Effector CD4-positive, alpha-beta T cell (primary cell): ENCODE data around the gene SEPTIN8.

Experiments used
- DNase-seq: peaks from one replicate; pipeline ENCODE4 v3.0.0-alpha.2; 2020

Gene SEPTIN8

GRCh38 chr5:132764051-132764450 is 13.0 kb downstream of the SEPTIN8 start:
- DNase-seq: no peak

- no peak for DNase-seq
Measured at GRCh38 chr5:132763181-132764036, 13.6 kb downstream of the SEPTIN8 start.

GRCh38 chr5:132762246-132763000 is 14.6 kb downstream of the SEPTIN8 start:
- no peak for DNase-seq

GRCh38 chr5:132761321-132762240 is 15.5 kb downstream of the SEPTIN8 start:
- DNase-seq: no peak

- no peak for DNase-seq
Measured at GRCh38 chr5:132760601-132761317, 16.3 kb downstream of the SEPTIN8 start.

- DNase-seq: no peak
Measured at GRCh38 chr5:132760049-132760420, 17.0 kb downstream of the SEPTIN8 start.

GRCh38 chr5:132759114-132760048 is 17.7 kb downstream of the SEPTIN8 start:
- no peak for DNase-seq

GRCh38 chr5:132758451-132758850 is 18.6 kb downstream of the SEPTIN8 start:
- no peak for DNase-seq

GRCh38 chr5:132756542-132756941 is 20.5 kb downstream of the SEPTIN8 start:
- DNase-seq: no peak

GRCh38 chr5:132754947-132755346 is 22.1 kb downstream of the SEPTIN8 start:
- no peak for DNase-seq

GRCh38 chr5:132754111-132754510 is 22.9 kb downstream of the SEPTIN8 start:
- DNase-seq: no peak

GRCh38 chr5:132753135-132753987 is 23.7 kb downstream of the SEPTIN8 start:
- DNase-seq: no peak

GRCh38 chr5:132752581-132753125 is 24.4 kb downstream of the SEPTIN8 start:
- no peak for DNase-seq

GRCh38 chr5:132751971-132752580 is 25.0 kb downstream of the SEPTIN8 start:
- no peak for DNase-seq

GRCh38 chr5:132751444-132751843 is 25.6 kb downstream of the SEPTIN8 start:
- no peak for DNase-seq

GRCh38 chr5:132750471-132751230 is 26.4 kb downstream of the SEPTIN8 start:
- DNase-seq: no peak

- DNase-seq: no peak
Measured at GRCh38 chr5:132749506-132749905, 27.5 kb downstream of the SEPTIN8 start.

GRCh38 chr5:132748522-132749000 is 28.5 kb downstream of the SEPTIN8 start:
- no peak for DNase-seq
